ENCODE results near the gene TSSC4.

GRCh38 chr11:2388431-2389376 is 11.8 kb upstream of the TSSC4 start:
- no peak for TF ChIP-seq CTCF (IDR thresholded peaks at IDR 0.05)
- no peak for TF ChIP-seq POLR2A (IDR thresholded peaks at IDR 0.05)
